Activated CD4-positive, alpha-beta T cell treated with anti-CD3 and anti-CD28 coated beads for 36 hours (primary cell): ENCODE results near the gene ATG3. TPM values are rescaled to one million over a fixed set of nuclear protein-coding genes. Genes with fewer than 3 reads are reported as not detected.
A peak's percentile ranks its signal among the peaks of the same experiment; 100 is the strongest.
"Not testable (repeated sequence)": the region's sequence is repeated elsewhere in the genome, so short reads cannot be mapped to it uniquely, and the experiment has no call there.

Experiments used
- ATAC-seq: fragments of 200-7000 bp; cut with Tn5 transposase; one replicate; pipeline ENCODE4 v1.10.0; 2021; ENCODE audit warnings: mild to moderate bottlenecking, moderate library complexity
- CTCF ChIA-PET: fragments of 350-600 bp; sonication (Branson Sonifier 250); formaldehyde crosslinking; loops from one replicate; lab custom pipeline; 2021; ENCODE audit warnings: antibody characterized with exemption; lab: Charles Lee
- POLR2A ChIA-PET: fragments of 350-600 bp; sonication (Branson Sonifier 250); formaldehyde crosslinking; loops from one replicate; lab custom pipeline; 2021; ENCODE audit warnings: antibody characterized with exemption, inconsistent platforms; lab: Charles Lee
- DNase-seq: peaks from one replicate; pipeline ENCODE4 v3.0.0-alpha.2; 2020
- H3K27ac Mint-ChIP-seq: one replicate; pipeline ENCODE4 v1.8.0; 2021; ENCODE audit warnings: mixed read lengths
- H3K27me3 Mint-ChIP-seq: one replicate; pipeline ENCODE4 v1.8.0; 2021; ENCODE audit warnings: mixed read lengths
- H3K36me3 Mint-ChIP-seq: one replicate; pipeline ENCODE4 v1.8.0; 2021; ENCODE audit warnings: low read depth, mixed read lengths
- H3K4me1 Mint-ChIP-seq: one replicate; pipeline ENCODE4 v1.8.0; 2021; ENCODE audit warnings: mixed read lengths
- H3K4me3 Mint-ChIP-seq: one replicate; pipeline ENCODE4 v1.8.0; 2021; ENCODE audit warnings: mild to moderate bottlenecking, moderate library complexity, mixed read lengths
- H3K9me3 Mint-ChIP-seq: one replicate; pipeline ENCODE4 v1.8.0; 2021; ENCODE audit warnings: low read depth, mixed read lengths
- intact Hi-C, 2 experiments: fragments of 100-400 bp; cut with DNase I in 1 of 2; cut with micrococcal nuclease in 1 of 2; formaldehyde crosslinking; loops; one replicate each; pipeline versions ENCODE4 v1.14.2 to v1.15.1; 2022 to 2024; cut with DNase I, micrococcal nuclease
- total RNA-seq, 2 experiments: library from RNA; stranded (reverse); gene quantifications; one replicate each; pipeline ENCODE4 v1.2.3, GENCODE V29; 2021

The ATG3 gene
- total RNA-seq, 2 experiments from 2014 or later: 54.9 to 71.0 TPM

DNA sequence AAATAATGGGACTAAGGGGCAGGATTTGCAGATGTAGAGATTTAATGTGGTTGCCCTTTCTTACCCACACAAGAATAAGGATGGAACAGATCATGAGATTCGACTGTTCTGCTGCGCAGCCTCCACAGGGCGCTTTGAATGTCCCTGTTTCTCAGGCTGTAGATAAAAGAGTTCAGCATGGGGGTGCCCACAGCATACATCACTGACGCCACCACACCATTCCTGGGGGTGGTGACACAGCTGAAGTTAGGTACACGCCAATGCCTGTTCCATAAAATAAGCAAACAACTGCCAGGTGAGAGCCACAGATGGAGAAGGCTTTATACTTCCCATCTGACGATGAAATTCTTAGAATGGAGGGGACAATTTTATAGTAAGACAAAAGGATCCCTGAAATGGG, 37.6 kb downstream of the ATG3 start:
- H3K9me3 Mint-ChIP-seq, H3K4me3 Mint-ChIP-seq, POLR2A ChIA-PET, ATAC-seq, DNase-seq, H3K27me3 Mint-ChIP-seq, H3K36me3 Mint-ChIP-seq, intact Hi-C loops: not testable (repeated sequence)
- CTCF ChIA-PET: interaction anchor here (2.1 kb wide), 1 partner anchor 191 kb away, joined by 5 read pairs; the partner anchor contains the start of gene CD200
- H3K27ac Mint-ChIP-seq: peak overlapping the region; percentile 27
- peaks cover 11% of the 10 kb centered on the region for H3K4me1 Mint-ChIP-seq

DNA sequence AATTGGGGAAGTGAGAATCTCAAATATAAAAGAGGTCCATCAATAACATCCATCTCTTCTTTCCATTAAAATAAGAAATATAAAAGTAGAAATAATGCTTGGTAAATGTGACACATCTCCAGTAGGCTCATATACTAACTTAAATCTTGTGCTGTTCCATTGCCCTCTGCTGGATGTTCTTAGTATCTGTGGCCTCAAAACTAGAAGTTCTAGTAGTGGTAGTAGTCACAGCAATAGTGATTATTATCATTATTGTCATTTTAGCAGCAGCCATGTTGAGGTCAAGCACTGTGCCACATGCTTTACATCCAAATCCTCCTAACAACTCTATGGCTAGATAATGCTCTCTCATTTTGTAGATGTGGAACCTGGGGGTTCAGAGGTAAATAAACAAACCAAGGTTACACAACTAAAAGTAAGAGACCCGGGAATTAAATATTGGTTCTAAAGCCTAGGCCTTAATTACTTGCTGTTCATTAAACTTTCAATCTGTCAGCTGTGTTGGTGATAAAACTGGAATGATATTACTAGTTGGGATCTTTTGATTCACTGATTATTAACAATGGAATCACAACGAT, 42.2 kb downstream of the ATG3 start:
- DNase-seq: peak; percentile 37
- H3K4me3 Mint-ChIP-seq: no peak overlapping the region
- ATAC-seq: peak; percentile 77
- peaks cover 2% of the 10 kb centered on the region for H3K9me3 Mint-ChIP-seq
- intact Hi-C loops: loop anchor here (1.0 to 10.0 kb wide), 9 partner anchors 21 to 408 kb away; no protein-coding TSS in a partner anchor
- ChIA-PET POLR2A (no interaction called here), CTCF (interaction anchor here (0.5 to 3.2 kb wide), 25 partner anchors 12 to 408 kb away, joined by 3 to 21 read pairs (median 4); partner anchors contain the start of genes BTLA and SLC9C1)
- no peaks in the 10 kb centered on the region for H3K27me3 Mint-ChIP-seq
- H3K27ac Mint-ChIP-seq: no peak overlapping the region
- peaks cover 3% of the 10 kb centered on the region for H3K36me3 Mint-ChIP-seq
- peaks cover 22% of the 10 kb centered on the region for H3K4me1 Mint-ChIP-seq

DNA sequence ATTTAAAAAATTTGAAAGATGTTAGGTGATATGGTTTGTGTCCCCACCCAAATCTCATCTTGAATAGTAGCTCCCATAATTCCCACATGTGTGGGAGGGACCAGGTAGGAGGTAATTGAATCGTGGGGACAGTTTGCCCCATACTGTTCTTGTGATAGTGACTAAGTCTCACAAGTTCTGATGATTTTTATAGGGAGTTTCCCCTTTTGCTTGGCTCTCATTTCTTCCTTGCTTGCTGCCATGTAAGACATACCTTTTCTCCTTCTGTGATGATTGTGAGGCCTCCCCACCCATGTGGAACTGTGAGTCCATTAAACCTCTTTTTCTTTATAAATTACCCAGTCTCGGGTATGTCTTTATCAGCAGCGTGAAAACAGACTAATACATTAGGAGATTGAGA, 42.8 kb downstream of the ATG3 start:
- H3K27me3 Mint-ChIP-seq, H3K36me3 Mint-ChIP-seq, POLR2A ChIA-PET, H3K9me3 Mint-ChIP-seq, H3K4me3 Mint-ChIP-seq: not testable (repeated sequence)
- intact Hi-C loops: loop anchor here (1.0 to 10.0 kb wide), 9 partner anchors 21 to 408 kb away; no protein-coding TSS in a partner anchor
- H3K4me1 Mint-ChIP-seq: peaks cover 26% of the 10 kb centered on the region
- peak; percentile 63 for ATAC-seq
- CTCF ChIA-PET: interaction anchor here (0.7 to 2.1 kb wide), 8 partner anchors 12 to 216 kb away, joined by 3 to 7 read pairs (median 4); partner anchors contain the start of gene CD200
- DNase-seq: peak; percentile 17
- H3K27ac Mint-ChIP-seq: peak overlapping the region; percentile 80

DNA sequence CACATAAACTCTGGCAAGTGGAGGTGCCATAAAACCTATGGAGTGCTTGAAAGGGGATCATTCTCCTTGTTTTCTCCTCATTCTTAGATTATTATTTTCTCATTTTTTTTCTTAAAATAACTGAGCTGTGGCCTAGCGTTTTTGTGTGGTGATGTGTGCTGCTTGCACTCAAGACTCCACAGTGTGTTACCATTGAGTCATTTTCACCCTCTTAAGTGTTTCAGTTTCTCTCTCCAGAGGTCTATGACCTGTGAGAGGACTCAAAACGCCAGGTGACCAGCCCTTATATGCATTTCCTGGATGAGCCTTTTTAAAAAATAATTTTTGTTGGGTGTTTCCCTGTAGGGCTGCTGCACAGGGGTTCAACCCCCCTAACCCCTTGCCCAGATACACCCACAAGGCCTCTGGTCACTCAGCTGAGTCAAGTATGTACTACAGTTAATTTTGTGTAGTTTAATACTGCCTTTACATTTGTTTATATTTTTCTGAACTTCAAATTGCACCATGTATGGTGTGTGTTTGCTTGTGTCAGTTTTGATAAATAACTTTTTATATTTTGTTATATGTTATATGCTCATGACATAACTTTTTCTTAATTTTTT, 47.1 kb downstream of the ATG3 start:
- Mint-ChIP-seq H3K4me1 (peaks cover 27% of the 10 kb centered on the region), H3K27ac (no peak overlapping the region), H3K9me3 (peaks cover 8% of the 10 kb centered on the region), H3K27me3 (no peaks in the 10 kb centered on the region), H3K36me3 (peaks cover 5% of the 10 kb centered on the region), H3K4me3 (no peak overlapping the region)
- DNase-seq: peak; percentile 56
- intact Hi-C loops: loop anchor here in 1 of 2 experiments (10.0 kb wide), 1 partner anchor 50 kb away; no protein-coding TSS in a partner anchor
- POLR2A ChIA-PET: interaction anchor here (0.7 to 0.9 kb wide), 2 partner anchors 177 to 221 kb away, joined by 3 read pairs; partner anchors contain the start of gene SLC9C1
- ATAC-seq: peak; percentile 95
- CTCF ChIA-PET: interaction anchor here (0.9 to 1.4 kb wide), 7 partner anchors 9 to 403 kb away, joined by 3 to 4 read pairs (median 3); no protein-coding TSS in a partner anchor

DNA sequence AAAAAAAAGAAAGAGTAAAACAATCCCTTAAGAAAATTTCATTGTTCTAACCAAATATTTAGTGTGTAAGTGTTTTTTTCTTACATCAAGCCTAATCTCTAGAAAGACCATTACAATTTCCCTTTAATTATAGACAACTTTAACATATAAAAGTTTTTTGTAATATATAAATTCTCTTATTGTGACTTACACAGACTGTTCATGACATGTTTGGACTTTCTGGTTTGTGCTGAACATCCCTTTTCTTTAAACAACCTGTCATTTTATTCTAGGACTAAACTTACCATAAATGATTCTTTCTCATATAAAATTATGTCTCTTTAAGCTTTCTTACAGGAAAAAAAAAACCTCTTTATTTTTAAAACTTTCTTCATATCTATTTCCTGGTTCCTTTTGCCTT, 49.4 kb downstream of the ATG3 start:
- ATAC-seq (no peak), DNase-seq (no peak)
- no peaks in the 10 kb centered on the region for H3K27me3 Mint-ChIP-seq
- no peak overlapping the region for H3K4me3 Mint-ChIP-seq
- CTCF ChIA-PET: interaction anchor here (1.1 to 2.0 kb wide), 3 partner anchors 9 to 188 kb away, joined by 3 to 6 read pairs (median 4); no protein-coding TSS in a partner anchor
- intact Hi-C loops: loop anchor here in 1 of 2 experiments (10.0 kb wide), 1 partner anchor 48 kb away; no protein-coding TSS in a partner anchor
- H3K4me1 Mint-ChIP-seq: peaks cover 15% of the 10 kb centered on the region
- no peak overlapping the region for H3K27ac Mint-ChIP-seq
- H3K9me3 Mint-ChIP-seq: peaks cover 6% of the 10 kb centered on the region
- POLR2A ChIA-PET: no interaction called here
- peaks cover 2% of the 10 kb centered on the region for H3K36me3 Mint-ChIP-seq

DNA sequence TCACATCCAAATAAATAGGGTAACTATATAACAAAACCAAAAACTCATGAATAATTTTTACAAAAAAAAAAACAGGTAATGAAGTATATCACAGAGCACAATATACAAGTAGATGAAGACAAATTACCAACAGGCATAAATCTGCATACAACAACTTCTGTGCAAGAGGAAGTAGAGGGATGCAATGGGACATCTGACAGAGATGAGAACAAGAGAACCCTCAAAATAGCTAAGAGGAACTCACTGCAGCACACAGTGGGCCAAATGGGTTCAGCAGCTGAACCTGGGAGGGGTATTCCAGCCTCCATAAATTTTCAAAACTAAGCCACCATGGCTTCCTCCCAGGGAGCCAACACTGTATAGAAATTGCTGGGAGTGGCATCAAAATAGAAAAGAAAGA, 52.9 kb downstream of the ATG3 start:
- Mint-ChIP-seq H3K27me3 (no peaks in the 10 kb centered on the region), H3K9me3 (peaks cover 6% of the 10 kb centered on the region), H3K27ac (no peak overlapping the region), H3K36me3 (peaks cover 2% of the 10 kb centered on the region), H3K4me3 (no peak overlapping the region), H3K4me1 (peaks cover 29% of the 10 kb centered on the region)
- DNase-seq (no peak), ATAC-seq (no peak)
- intact Hi-C loops: no loop called here
- ChIA-PET CTCF (interaction anchor here (0.8 to 1.6 kb wide), 2 partner anchors 10 to 175 kb away, joined by 3 to 4 read pairs; partner anchors contain the start of genes BTLA and CD200), POLR2A (no interaction called here)

DNA sequence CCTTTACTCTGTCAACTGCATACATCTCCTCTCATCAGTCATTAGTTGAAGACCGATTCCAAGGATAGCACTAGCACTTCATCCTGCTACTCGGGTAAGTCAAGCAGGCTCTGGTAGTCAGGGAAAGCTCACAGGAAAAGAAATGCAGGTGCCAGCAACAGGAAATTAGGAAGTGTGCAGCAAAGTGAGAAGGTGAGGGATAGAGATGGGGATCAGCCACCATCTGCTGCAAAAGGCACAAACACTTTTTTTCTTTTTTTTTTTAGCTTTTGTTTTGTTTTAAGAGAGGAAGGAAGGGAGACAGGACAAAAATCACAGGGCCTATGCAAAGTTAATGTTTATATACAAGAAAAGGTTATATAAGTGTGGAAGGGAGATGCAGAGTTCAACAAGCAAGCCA, 53.5 kb downstream of the ATG3 start:
- DNase-seq: no peak
- Mint-ChIP-seq H3K27me3 (no peaks in the 10 kb centered on the region), H3K9me3 (peaks cover 6% of the 10 kb centered on the region), H3K4me1 (peaks cover 35% of the 10 kb centered on the region), H3K36me3 (peaks cover 2% of the 10 kb centered on the region), H3K27ac (peak overlapping the region; percentile 12), H3K4me3 (no peak overlapping the region)
- ChIA-PET POLR2A (no interaction called here), CTCF (interaction anchor here (0.8 to 1.6 kb wide), 2 partner anchors 9 to 175 kb away, joined by 3 to 4 read pairs; partner anchors contain the start of genes BTLA and CD200)
- ATAC-seq: no peak
- intact Hi-C loops: no loop called here

DNA sequence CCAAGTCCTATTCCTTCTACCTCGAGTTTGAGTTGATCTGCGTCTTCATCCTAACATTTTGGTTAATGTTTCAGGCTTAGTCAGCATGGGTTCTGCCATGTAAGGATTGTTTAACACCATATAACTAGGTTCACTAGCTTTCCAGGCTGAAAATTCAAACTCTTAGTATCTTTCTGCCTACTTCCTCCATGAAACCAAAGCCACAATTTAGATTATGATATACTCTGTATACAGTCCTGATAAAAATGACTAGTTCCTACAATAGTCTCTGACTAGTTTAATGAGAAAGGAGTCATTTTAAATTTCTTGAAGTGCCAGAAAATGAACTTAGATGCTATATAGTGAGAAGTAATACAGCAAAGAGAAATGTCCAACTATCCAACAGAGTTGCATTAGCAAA, 55.9 kb downstream of the ATG3 start:
- DNase-seq (no peak), ATAC-seq (peak; percentile 59)
- ChIA-PET POLR2A (no interaction called here), CTCF (interaction anchor here (0.7 to 2.2 kb wide), 3 partner anchors 8 to 167 kb away, joined by 3 to 6 read pairs (median 4); no protein-coding TSS in a partner anchor)
- intact Hi-C loops: no loop called here
- H3K27me3 Mint-ChIP-seq: no peaks in the 10 kb centered on the region
- H3K36me3 Mint-ChIP-seq: no peaks in the 10 kb centered on the region
- H3K4me3 Mint-ChIP-seq: no peak overlapping the region
- no peaks in the 10 kb centered on the region for H3K9me3 Mint-ChIP-seq
- peaks cover 44% of the 10 kb centered on the region for H3K4me1 Mint-ChIP-seq
- no peak overlapping the region for H3K27ac Mint-ChIP-seq

DNA sequence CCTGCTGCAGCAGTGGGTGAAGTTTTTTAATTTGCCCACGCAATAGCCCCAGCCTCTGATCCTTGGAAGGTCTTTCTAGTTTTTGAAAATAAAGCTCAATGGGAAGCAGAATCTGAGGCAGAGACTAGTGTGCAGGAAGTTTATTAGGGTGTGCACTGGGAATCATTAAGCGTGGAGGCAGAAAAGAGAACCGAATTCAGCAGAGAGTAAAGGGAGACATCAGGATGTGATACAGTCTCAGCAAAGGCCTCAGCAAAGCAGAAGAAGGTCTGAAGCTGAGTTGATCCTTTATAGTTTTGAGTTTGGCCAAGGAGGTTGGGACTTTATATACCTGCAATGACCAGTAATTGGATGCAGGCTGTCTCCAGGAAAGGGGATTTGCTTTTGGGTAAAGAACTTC, 57.6 kb downstream of the ATG3 start:
- CTCF ChIA-PET: interaction anchor here (0.6 to 1.4 kb wide), 6 partner anchors 9 to 392 kb away, joined by 3 to 6 read pairs (median 3); no protein-coding TSS in a partner anchor
- no peak for ATAC-seq
- Mint-ChIP-seq H3K9me3 (no peaks in the 10 kb centered on the region), H3K4me3 (no peak overlapping the region), H3K27me3 (no peaks in the 10 kb centered on the region), H3K4me1 (peaks cover 60% of the 10 kb centered on the region), H3K36me3 (peaks cover 4% of the 10 kb centered on the region), H3K27ac (no peak overlapping the region)
- POLR2A ChIA-PET: no interaction called here
- intact Hi-C loops: no loop called here
- no peak for DNase-seq

DNA sequence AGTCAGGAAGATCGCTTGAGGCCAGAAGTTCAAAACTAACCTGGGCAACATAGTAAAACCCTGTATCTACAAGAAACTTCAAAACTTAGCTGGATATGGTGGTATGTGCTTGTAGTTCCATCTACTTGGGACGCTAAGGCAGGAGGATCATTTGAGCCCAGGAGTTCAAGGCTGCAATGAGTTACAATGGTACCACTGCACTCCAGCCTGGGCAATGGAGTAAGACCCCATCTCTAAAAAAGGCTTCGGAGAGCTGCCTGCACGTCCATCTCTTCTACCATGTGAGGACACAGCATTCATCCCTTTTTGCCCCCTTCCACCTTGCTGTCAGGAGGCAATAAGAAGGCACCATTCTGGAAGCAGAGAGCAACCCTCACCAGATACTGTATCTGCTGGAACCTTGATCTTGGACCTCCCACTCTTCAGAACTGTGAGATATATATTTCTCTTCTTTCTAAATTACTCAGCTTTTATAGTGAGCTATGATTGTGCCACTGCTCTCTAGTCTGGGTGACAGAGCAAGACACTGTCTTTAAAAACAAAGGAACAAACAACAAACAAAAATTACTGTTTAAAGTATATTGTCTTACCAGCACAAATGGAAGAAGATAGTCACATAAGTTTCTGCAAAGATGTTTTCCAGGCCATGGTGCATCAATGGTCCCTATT, 58.3 kb downstream of the ATG3 start:
- H3K36me3 Mint-ChIP-seq: peaks cover 7% of the 10 kb centered on the region
- CTCF ChIA-PET: interaction anchor here (0.6 to 1.4 kb wide), 8 partner anchors 8 to 392 kb away, joined by 3 to 6 read pairs (median 3); no protein-coding TSS in a partner anchor
- POLR2A ChIA-PET: no interaction called here
- no peak overlapping the region for H3K4me3 Mint-ChIP-seq
- ATAC-seq (peak; percentile 68), DNase-seq (no peak)
- H3K4me1 Mint-ChIP-seq: peaks cover 58% of the 10 kb centered on the region
- no peaks in the 10 kb centered on the region for H3K9me3 Mint-ChIP-seq
- intact Hi-C loops: no loop called here
- no peak overlapping the region for H3K27ac Mint-ChIP-seq
- no peaks in the 10 kb centered on the region for H3K27me3 Mint-ChIP-seq

DNA sequence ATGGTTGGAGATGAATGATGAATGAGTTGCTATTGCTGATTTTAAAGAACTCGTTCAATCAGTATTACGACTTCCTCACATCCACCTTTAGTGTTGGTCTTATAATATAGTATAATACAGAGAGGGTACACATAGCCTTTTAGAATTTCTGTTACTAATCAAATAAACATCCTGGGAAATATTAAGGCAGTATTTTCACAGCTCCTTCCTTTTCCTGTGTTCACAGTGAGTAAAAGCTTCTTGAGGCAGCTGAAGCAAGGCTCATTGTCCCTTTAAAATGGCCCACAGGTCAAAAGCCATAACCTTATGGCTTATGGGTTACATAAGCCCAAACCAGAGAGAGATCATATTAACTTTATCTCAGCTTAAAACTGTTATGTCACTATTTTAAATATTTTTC, 61.1 kb downstream of the ATG3 start:
- DNase-seq: no peak
- H3K4me3 Mint-ChIP-seq: no peak overlapping the region
- H3K27me3 Mint-ChIP-seq: no peaks in the 10 kb centered on the region
- ChIA-PET POLR2A (interaction anchor here (0.6 kb wide), 1 partner anchor 17 kb away, joined by 5 read pairs; no protein-coding TSS in a partner anchor), CTCF (interaction anchor here (0.7 to 2.7 kb wide), 11 partner anchors 9 to 363 kb away, joined by 3 to 12 read pairs (median 5); partner anchors contain the start of genes CD200 and SLC9C1)
- H3K4me1 Mint-ChIP-seq: peaks cover 47% of the 10 kb centered on the region
- peak overlapping the region; percentile 100 for H3K27ac Mint-ChIP-seq
- H3K9me3 Mint-ChIP-seq: no peaks in the 10 kb centered on the region
- no peak for ATAC-seq
- intact Hi-C loops: no loop called here
- H3K36me3 Mint-ChIP-seq: peaks cover 24% of the 10 kb centered on the region
